Thyroid gland (tissue), 4 donors: ENCODE data around the gene KRT10.

Experiments
- CTCF ChIP-seq, 6 experiments: fragments of 200-600 bp in 3 of 6; fragments of 450-650 bp in 3 of 6; sonication (generic) in 3 of 6; IDR thresholded peaks; one replicate each; pipeline ENCODE4 v1.5.1; 2016 to 2019; ENCODE audit warnings: antibody characterized with exemption in 6 of 6, mild to moderate bottlenecking in 2 of 6, inconsistent platforms in 1 of 6, moderate library complexity in 1 of 6
- POLR2A ChIP-seq, 2 donors: fragments of 450-650 bp; IDR thresholded peaks; one replicate each; pipeline ENCODE4 v1.6.1; 2017; ENCODE audit warnings: antibody characterized with exemption in 2 of 2, mild to moderate bottlenecking in 2 of 2, moderate library complexity in 1 of 2

- TF ChIP-seq CTCF (IDR thresholded peaks at IDR 0.05) (no peak), POLR2A (IDR thresholded peaks at IDR 0.05) (no peak)
Observed at GRCh38 chr17:40822132-40822812, at the start of gene KRT10.
